Measurements from ENCODE around the gene PIK3IP1. TPM values are rescaled to one million over a fixed set of nuclear protein-coding genes. Genes with fewer than 3 reads are reported as not detected.
A peak's percentile ranks its signal among the peaks of the same experiment; 100 is the strongest.

PIK3IP1 gene
- total RNA-seq, 1 experiment from 2014 or later = 0.87 TPM

DNA sequence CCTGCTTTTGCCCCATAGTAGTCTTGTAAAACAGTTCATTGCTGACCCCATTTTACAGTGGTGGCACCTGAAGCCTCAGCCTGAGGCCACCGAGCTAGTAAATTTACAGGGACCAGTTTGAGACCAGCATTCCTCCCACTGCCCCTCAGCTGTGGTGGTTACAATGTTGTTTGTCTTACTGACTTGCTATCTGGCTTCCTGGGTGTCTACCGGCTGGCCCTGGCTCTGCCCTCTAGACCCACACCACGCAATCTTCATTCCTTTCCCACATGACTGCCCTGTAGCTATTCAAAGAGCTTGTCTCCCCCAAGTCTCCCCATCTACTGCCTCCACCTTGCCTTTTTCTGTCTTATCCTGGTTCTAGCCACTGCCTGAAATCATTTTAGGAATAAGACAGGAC lies 20.8 kb downstream of the PIK3IP1 start:
- H2BK15ac ChIP-seq (ENCODE audit: low read depth, low read length) = no peak overlapping the region
- no peak overlapping the region for H2BK120ac ChIP-seq (ENCODE audit: low read depth, low read length, poor library complexity, severe bottlenecking)
- no peak for DNase-seq
- no peaks in the 10 kb centered on the region for H3K27me3 ChIP-seq (ENCODE audit: insufficient read depth, low read length)
- H3K56ac ChIP-seq (ENCODE audit: insufficient read length, low read depth, low read length) = no peak overlapping the region
- no peaks in the 10 kb centered on the region for H3K79me2 ChIP-seq (ENCODE audit: insufficient read depth, low read length)
- no peak overlapping the region for H2BK12ac ChIP-seq (ENCODE audit: insufficient read length, low read depth, low read length)
- H3K23ac ChIP-seq (ENCODE audit: insufficient read length, low read depth, low read length) = no peak overlapping the region
- no peaks in the 10 kb centered on the region for H4K20me1 ChIP-seq (ENCODE audit: control insufficient read depth, insufficient read depth, insufficient read length)
- peaks cover 8% of the 10 kb centered on the region; the same call in 1 of the 2 replicates for H3K4me1 ChIP-seq (ENCODE audit: insufficient read depth, low read length)
- H3K4me2 ChIP-seq (ENCODE audit: insufficient read depth, insufficient read length, low read length) = no peak overlapping the region
- WGBS (ENCODE audit: extremely low coverage, insufficient read length, low lambda C conversion rate) = no CpG with 5 or more reads among the region's 3 CpGs
- Mint-ChIP-seq H3K36me3 (ENCODE audit: insufficient read depth in 1 of 3, low read depth in 3 of 3) (peaks cover 26 to 78% (median 73%) of the 10 kb centered on the region in 3 experiments), H3K27me3 (ENCODE audit: low read depth) (no peaks in the 10 kb centered on the region), H3K27ac (peak overlapping the region in 2 of 3 experiments; percentile 52 to 61; a peak in 3 of 7 replicates), H3K9me3 (no peaks in the 10 kb centered on the region), H3K4me1 (peaks cover 12 to 15% of the 10 kb centered on the region in 2 experiments), H3K4me3 (no peak overlapping the region)
- H2AFZ ChIP-seq (ENCODE audit: low read length) = no peak overlapping the region
- no peak overlapping the region for H2BK20ac ChIP-seq (ENCODE audit: low read depth, low read length, poor library complexity, severe bottlenecking)
- no peak overlapping the region for H3T11ph ChIP-seq (ENCODE audit: low read length)
- no peak overlapping the region for H4K5ac ChIP-seq (ENCODE audit: insufficient read length, low read depth, low read length)
- H2AK5ac ChIP-seq (ENCODE audit: insufficient read length, low read length) = no peak overlapping the region
- H4K8ac ChIP-seq (replicated peaks; ENCODE audit: insufficient read length, low read depth, low read length) = no peak overlapping the region
- no peak overlapping the region for H3K14ac ChIP-seq (ENCODE audit: insufficient read depth, low read length)
- no peak overlapping the region for H3K4ac ChIP-seq (ENCODE audit: low read depth, low read length)
- no peaks in the 10 kb centered on the region for H3K79me1 ChIP-seq (ENCODE audit: insufficient read depth, low read depth, low read length, poor library complexity, severe bottlenecking)
- H3K9me3 ChIP-seq (ENCODE audit: control insufficient read depth, low read depth, low read length) = no peaks in the 10 kb centered on the region
- no peaks in the 10 kb centered on the region for H3K23me2 ChIP-seq (ENCODE audit: insufficient read length, low read depth, low read length, poor library complexity, severe bottlenecking)
- H2BK5ac ChIP-seq (ENCODE audit: insufficient read length, low read length) = no peak overlapping the region
- no peak overlapping the region for H3K18ac ChIP-seq (ENCODE audit: insufficient read length, low read depth, low read length)
- no peak overlapping the region for H3K27ac ChIP-seq (ENCODE audit: insufficient read length, low read depth, low read length)
- TF ChIP-seq, protein P1, sequence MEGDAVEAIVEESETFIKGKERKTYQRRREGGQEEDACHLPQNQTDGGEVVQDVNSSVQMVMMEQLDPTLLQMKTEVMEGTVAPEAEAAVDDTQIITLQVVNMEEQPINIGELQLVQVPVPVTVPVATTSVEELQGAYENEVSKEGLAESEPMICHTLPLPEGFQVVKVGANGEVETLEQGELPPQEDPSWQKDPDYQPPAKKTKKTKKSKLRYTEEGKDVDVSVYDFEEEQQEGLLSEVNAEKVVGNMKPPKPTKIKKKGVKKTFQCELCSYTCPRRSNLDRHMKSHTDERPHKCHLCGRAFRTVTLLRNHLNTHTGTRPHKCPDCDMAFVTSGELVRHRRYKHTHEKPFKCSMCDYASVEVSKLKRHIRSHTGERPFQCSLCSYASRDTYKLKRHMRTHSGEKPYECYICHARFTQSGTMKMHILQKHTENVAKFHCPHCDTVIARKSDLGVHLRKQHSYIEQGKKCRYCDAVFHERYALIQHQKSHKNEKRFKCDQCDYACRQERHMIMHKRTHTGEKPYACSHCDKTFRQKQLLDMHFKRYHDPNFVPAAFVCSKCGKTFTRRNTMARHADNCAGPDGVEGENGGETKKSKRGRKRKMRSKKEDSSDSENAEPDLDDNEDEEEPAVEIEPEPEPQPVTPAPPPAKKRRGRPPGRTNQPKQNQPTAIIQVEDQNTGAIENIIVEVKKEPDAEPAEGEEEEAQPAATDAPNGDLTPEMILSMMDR (conservative IDR thresholded peaks at IDR 0.05) = no peak
- no peak overlapping the region for H4K91ac ChIP-seq (ENCODE audit: insufficient read length, low read depth, low read length)
- H3K9ac ChIP-seq (ENCODE audit: extremely low read depth, insufficient read length, low read length) = no peak overlapping the region
